Heart left ventricle (tissue), 13 donors: ENCODE results near the gene IER5L.

Experiments used
- CTCF ChIP-seq, 12 donors: fragments of 200-600 bp; sonication (generic) in 4 of 12; IDR thresholded peaks; one replicate each; pipeline versions ENCODE4 v1.5.0 to v1.8.0; 2018 to 2022; ENCODE audit warnings: antibody characterized with exemption in 12 of 12, mild to moderate bottlenecking in 5 of 12
- POLR2A ChIP-seq, 2 donors: fragments of 450-650 bp; IDR thresholded peaks; one replicate each; pipeline ENCODE4 v1.6.1; 2017; ENCODE audit warnings: antibody characterized with exemption in 2 of 2, mild to moderate bottlenecking in 2 of 2, moderate library complexity in 2 of 2
- donor health status: ischemic (EF 13 %, LVEDD 7.1; RV severe dilation, severe dysfunction).
- donor health status: DM: no; HTN: yes; CAD: no.
- donor health status: DM: no; HTN: no; CAD: no.
- donor health status: ischemic (EF 25% LVEDD 6.9; RV normal size, moderate dysfunction).
- donor health status: ischemic (EF 25% LVEDD 5.7; RV mildly dilated, moderate dysfunction).
- donor health status: ischemic (EF 35%, LVEDD 5.7; RV mildly dilated, moderate dysfunction).
- donor health status: nonischemic (EF 11% LVEDD 7.7; RV severe dilation, severe dysfunction).
- donor health status: DM: yes; HTN: yes; CAD: no.
- donor health status: PGD.
- donor health status: ischemic (EF 29% LVEDD 5.4; RV normal size, mild dysfunction).
- donor health status: nonischemic (EF 23%, LVEDD 6.1; RV moderate dilation, normal function).

GRCh38 chr9:129201866-129202265 lies 23.8 kb upstream of the IER5L start:
- no peak for TF ChIP-seq CTCF (IDR thresholded peaks at IDR 0.05)
- TF ChIP-seq POLR2A (IDR thresholded peaks at IDR 0.05), result no peak
